ENCODE results near the gene C1QTNF5. TPM values are rescaled to one million over a fixed set of nuclear protein-coding genes. Genes with fewer than 3 reads are reported as not detected.

C1QTNF5 gene
- total RNA-seq: 38.9 and 53.2 TPM in 2 replicates

GRCh38 chr11:119340335-119341221 is at the start of gene C1QTNF5:
Gene C1QTNF5, minus strand, starts transcription at chr11:119340883. Its CDS starts 486 bp downstream, at chr11:119340397.

GRCh38 chr11:119381181-119381988 is 40.7 kb upstream of the C1QTNF5 start, which contains the start of gene USP2:
Gene USP2, minus strand, starts transcription at chr11:119381690. Its CDS starts 8,210 bp downstream, at chr11:119373480.

GRCh38 chr11:119346605-119347004 is 5.9 kb upstream of the C1QTNF5 start, which contains the start of gene MFRP:
Gene MFRP, minus strand, starts transcription at chr11:119346705. Its CDS starts 192 bp downstream, at chr11:119346513.

GRCh38 chr11:119334174-119334930 is 6.3 kb downstream of the C1QTNF5 start, which contains the start of gene RNF26:
Gene RNF26, plus strand, starts transcription at chr11:119334527. Its CDS starts 596 bp downstream, at chr11:119335123.

GRCh38 chr11:119316729-119317591 is 23.7 kb downstream of the C1QTNF5 start, which contains the start of gene MCAM:
Gene MCAM, minus strand, starts transcription at chr11:119317130. Its CDS starts 29 bp downstream, at chr11:119317101.

Small RNA genes within 50 kb of the gene (small RNA-seq; reads per million reads assigned to genes)
- gene RF01225: not detected
- gene RNU6-262P: not detected

Other genes with a start within 250 kb of the C1QTNF5 start
- 18.8 and 20.5 TPM in 2 replicates for gene DPAGT1, start 239.0 kb downstream of the C1QTNF5 start, total RNA-seq
- 2.6 and 3.3 TPM in 2 replicates for gene C2CD2L, start 233.5 kb downstream of the C1QTNF5 start, total RNA-seq
- gene HINFP, start 219.3 kb downstream of the C1QTNF5 start, total RNA-seq: 15.0 and 16.5 TPM in 2 replicates
- 0.13 and 0.22 TPM in 2 replicates for gene ABCG4, start 191.8 kb downstream of the C1QTNF5 start, total RNA-seq
- gene NLRX1, start 172.2 kb downstream of the C1QTNF5 start, total RNA-seq: 21.7 and 23.2 TPM in 2 replicates
- 0.22 and 0.26 TPM in 2 replicates for gene NHERF4, start 155.4 kb downstream of the C1QTNF5 start, total RNA-seq
- 8.8 and 11.6 TPM in 2 replicates for gene CBL, start 134.5 kb downstream of the C1QTNF5 start, total RNA-seq
- 24.2 and 44.5 TPM in 2 replicates for gene MCAM, start 23.8 kb downstream of the C1QTNF5 start, total RNA-seq
- 5.9 TPM in 2 replicates for gene RNF26, start 6.4 kb downstream of the C1QTNF5 start, total RNA-seq
- 0.11 TPM in 1 of 2 replicates, not detected in the other for gene MFRP, start 5.8 kb upstream of the C1QTNF5 start, total RNA-seq
- gene USP2, start 40.8 kb upstream of the C1QTNF5 start, total RNA-seq: 0.65 and 1.5 TPM in 2 replicates
- gene THY1, start 82.3 kb upstream of the C1QTNF5 start, total RNA-seq: 669 and 939 TPM in 2 replicates

Measured in articular chondrocyte of knee joint (primary cell).